ENCODE results near the gene GASK1A.
"Not testable (repeated sequence)": the region's sequence is repeated elsewhere in the genome, so short reads cannot be mapped to it uniquely, and the experiment has no call there.

The GASK1A gene

GRCh38 chr3:42979044-42979972 is at the start of gene GASK1A:
Gene GASK1A (plus strand): TSS chr3:42979311. CDS start chr3:42979643, 332 bp downstream.
- DNase-seq: peak; percentile 42

GRCh38 chr3:42934111-42934510 is 45.0 kb upstream of the GASK1A start:
- no peak for DNase-seq

- no peak for DNase-seq
These were observed 44.2 kb upstream of the GASK1A start for GRCh38 chr3:42934910-42935309.

GRCh38 chr3:42935472-42935871 is 43.6 kb upstream of the GASK1A start:
- DNase-seq: no peak

- DNase-seq: peak; percentile 63
These were observed 42.7 kb upstream of the GASK1A start for GRCh38 chr3:42936157-42936981.

- DNase-seq: no peak
These were observed 41.8 kb upstream of the GASK1A start for GRCh38 chr3:42937334-42937733.

GRCh38 chr3:42942693-42943092 is 36.4 kb upstream of the GASK1A start:
- no peak for DNase-seq

GRCh38 chr3:42946050-42946449 is 33.1 kb upstream of the GASK1A start:
- no peak for DNase-seq

GRCh38 chr3:42957573-42957972 is 21.5 kb upstream of the GASK1A start:
- DNase-seq: no peak

- no peak for DNase-seq
These were observed 18.8 kb upstream of the GASK1A start for GRCh38 chr3:42960282-42960681.

- no peak for DNase-seq
These were observed 18.3 kb upstream of the GASK1A start for GRCh38 chr3:42960786-42961185.

GRCh38 chr3:42961633-42962032 is 17.5 kb upstream of the GASK1A start:
- DNase-seq: peak; percentile 2

- DNase-seq: no peak
These were observed 15.8 kb upstream of the GASK1A start for GRCh38 chr3:42963269-42963668.

- no peak for DNase-seq
These were observed 14.8 kb upstream of the GASK1A start for GRCh38 chr3:42964266-42964665.

- no peak for DNase-seq
These were observed 8.6 kb upstream of the GASK1A start for GRCh38 chr3:42970557-42970956.

- DNase-seq: no peak
These were observed 7.9 kb upstream of the GASK1A start for GRCh38 chr3:42970976-42971772.

GRCh38 chr3:42974906-42975305 is 4.2 kb upstream of the GASK1A start:
- not testable (repeated sequence) for DNase-seq

- no peak for DNase-seq
These were observed 3.7 kb upstream of the GASK1A start for GRCh38 chr3:42975456-42975855.

GRCh38 chr3:42975955-42976354 is 3.2 kb upstream of the GASK1A start:
- no peak for DNase-seq

- no peak for DNase-seq
These were observed 1.1 kb downstream of the GASK1A start for GRCh38 chr3:42980209-42980608.

- no peak for DNase-seq
These were observed 1.8 kb downstream of the GASK1A start for GRCh38 chr3:42980909-42981308.

GRCh38 chr3:42982645-42983412 is 3.7 kb downstream of the GASK1A start:
- DNase-seq: no peak

Measured in T1000 (cell line).